Omental fat pad (tissue), 4 donors: ENCODE measurements around the gene CMYA5. TPM values are rescaled to one million over a fixed set of nuclear protein-coding genes. Genes with fewer than 3 reads are reported as not detected.

Experiments
- ATAC-seq: fragments of 150-250 bp; one replicate; pipeline ENCODE4 v1.9.1; 2016; ENCODE audit warnings: mild to moderate bottlenecking, moderate library complexity; ENCODE audit not compliant: low FRiP score
- DNase-seq: peaks from one replicate; pipeline ENCODE4 v3.0.0-alpha.2; 2019; ENCODE audit warnings: low spot score
- CTCF ChIP-seq, 3 donors: fragments of 450-650 bp; IDR thresholded peaks; one replicate each; pipeline ENCODE4 v1.5.1; 2016 to 2017; ENCODE audit warnings: antibody characterized with exemption in 3 of 3, mild to moderate bottlenecking in 3 of 3, moderate library complexity in 2 of 3
- total RNA-seq, 4 donors: library from RNA; depleted of rRNA; stranded (reverse); fragments of >200 nt; gene quantifications; one replicate each; pipeline ENCODE4 v1.1.0, GENCODE V29; 2016

CMYA5 gene
- total RNA-seq, 4 donors from 2014 or later = 4.2 to 21.0 (median 6.3) TPM

- TF ChIP-seq CTCF (IDR thresholded peaks at IDR 0.05) = no peak
- DNase-seq (no peak), ATAC-seq (no peak)
Measured at GRCh38 chr5:79816014-79816413, 126.4 kb downstream of the CMYA5 start.

GRCh38 chr5:79820648-79821047 is 131.0 kb downstream of the CMYA5 start:
- DNase-seq (no peak), ATAC-seq (no peak)
- TF ChIP-seq CTCF (IDR thresholded peaks at IDR 0.05) = no peak

DNA sequence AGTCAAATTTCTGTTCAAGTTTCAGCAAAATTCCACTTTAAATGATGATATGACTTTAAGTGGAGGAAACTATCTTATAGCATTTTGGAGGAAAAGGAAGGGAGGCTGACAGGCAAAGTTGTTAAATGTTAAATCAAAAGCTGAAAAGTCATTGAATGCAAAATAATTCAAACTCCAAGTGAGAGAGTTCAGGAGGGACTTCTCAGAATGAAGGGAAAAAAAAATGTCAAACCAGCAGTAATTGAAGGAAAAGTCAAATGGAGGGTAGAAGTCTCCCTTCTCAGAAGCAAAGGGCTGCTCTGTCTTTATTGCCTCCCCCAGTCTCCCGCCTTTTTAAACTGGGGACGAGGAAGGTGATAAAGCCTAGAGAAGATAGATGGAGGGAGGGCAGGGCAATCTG is 134.8 kb downstream of the CMYA5 start:
- ATAC-seq (no peak), DNase-seq (no peak)
- TF ChIP-seq CTCF (IDR thresholded peaks at IDR 0.05) = no peak

GRCh38 chr5:79825802-79826201 is 136.2 kb downstream of the CMYA5 start:
- DNase-seq = no peak
- ATAC-seq = no peak
- no peak for TF ChIP-seq CTCF (IDR thresholded peaks at IDR 0.05)

GRCh38 chr5:79827159-79827629 is 137.6 kb downstream of the CMYA5 start:
- TF ChIP-seq CTCF (IDR thresholded peaks at IDR 0.05) = no peak
- no peak for ATAC-seq
- no peak for DNase-seq

DNA sequence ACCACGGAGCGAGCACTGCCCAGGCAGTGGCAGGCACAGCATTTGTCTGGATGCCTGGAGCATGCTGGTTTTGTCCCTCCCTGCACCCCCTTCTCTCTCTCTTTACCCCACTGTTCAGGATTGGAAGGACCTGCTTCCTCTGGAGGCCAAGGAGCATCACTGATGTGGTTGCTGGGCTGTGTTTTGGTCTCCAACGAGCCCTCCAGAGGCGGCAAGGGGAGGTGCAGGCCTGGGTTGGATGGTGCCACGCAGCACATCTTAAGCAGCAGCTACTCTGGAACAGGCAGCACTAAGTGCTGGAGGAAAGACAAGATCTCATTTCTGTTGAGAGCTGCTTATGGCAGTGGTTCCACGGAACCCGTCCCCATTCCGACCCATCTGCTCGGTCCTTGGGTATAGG is 139.6 kb downstream of the CMYA5 start:
- no peak for ATAC-seq
- TF ChIP-seq CTCF (IDR thresholded peaks at IDR 0.05) = no peak
- DNase-seq = no peak

DNA sequence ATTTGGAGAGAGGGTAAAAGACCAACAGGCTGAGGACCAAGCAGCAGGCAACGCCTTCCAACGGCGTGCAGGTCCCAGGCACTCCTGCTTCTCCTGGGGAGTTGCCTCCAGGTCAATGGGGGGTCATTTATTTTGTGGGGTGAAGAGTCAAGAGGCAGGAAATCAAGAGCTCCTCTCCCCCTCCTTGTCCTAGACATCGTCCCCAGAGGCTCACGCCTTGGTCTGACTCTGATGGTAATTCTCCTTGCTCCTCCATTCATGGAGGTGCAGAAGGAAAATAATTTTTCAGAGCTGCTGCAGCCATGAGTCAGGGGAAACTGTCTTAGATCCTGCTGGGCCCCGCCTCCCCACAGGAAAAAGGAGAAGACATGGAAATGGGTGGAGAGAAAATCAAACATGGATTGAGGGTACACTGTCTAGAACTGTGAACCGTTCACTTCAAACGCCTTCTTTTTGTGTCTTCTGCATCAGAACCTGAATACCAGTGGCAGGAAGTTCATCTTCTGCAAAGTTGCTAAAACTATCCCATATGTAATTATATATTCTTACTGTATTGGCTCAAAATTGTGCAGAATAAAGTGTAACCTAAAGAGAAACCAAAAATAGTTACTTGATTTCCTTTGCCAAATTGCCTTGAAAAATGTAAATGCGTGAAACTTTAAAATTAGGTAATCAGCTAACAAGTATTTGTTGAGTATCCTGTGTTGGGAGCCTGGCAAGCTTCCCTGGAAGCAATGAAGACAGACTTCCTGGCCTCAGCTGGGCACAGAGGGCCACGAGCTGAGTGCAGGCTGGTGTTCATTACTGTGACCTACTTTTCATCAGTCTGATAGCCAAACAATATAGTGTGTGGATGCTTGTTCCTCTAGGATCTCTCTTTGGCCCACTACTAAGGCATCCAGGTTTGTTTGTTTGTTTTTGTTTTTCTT is 142.0 kb downstream of the CMYA5 start:
- no peak for ATAC-seq
- no peak for DNase-seq
- TF ChIP-seq CTCF (IDR thresholded peaks at IDR 0.05) = no peak
